Hepatocyte (in vitro differentiated cells): ENCODE results near the gene SLC39A12. TPM values are rescaled to one million over a fixed set of nuclear protein-coding genes. Genes with fewer than 3 reads are reported as not detected.

Source experiments
- DNase-seq: peaks from one replicate; pipeline ENCODE4 v3.0.0-alpha.2; 2016; ENCODE audit warnings: low spot score
- H2AFZ ChIP-seq: fragments of 200-600 bp; sonication (generic); 2 replicates; pipeline ENCODE4 v1.6.0; 2016; ENCODE audit warnings: antibody characterized with exemption, mild to moderate bottlenecking
- H3K27ac ChIP-seq: fragments of 200-600 bp; sonication (generic); 2 replicates; pipeline ENCODE4 v1.5.1; 2016; ENCODE audit warnings: mild to moderate bottlenecking
- H3K27me3 ChIP-seq: fragments of 200-600 bp; sonication (generic); 2 replicates; pipeline ENCODE4 v1.6.1; 2016
- H3K36me3 ChIP-seq: fragments of 200-600 bp; sonication (generic); replicated peaks from 2 replicates; pipeline ENCODE4 v1.5.1; 2016; ENCODE audit warnings: low read depth; ENCODE audit not compliant: insufficient read depth
- H3K4me1 ChIP-seq: fragments of 200-600 bp; sonication (generic); 2 replicates; pipeline ENCODE4 v1.5.1; 2016; ENCODE audit warnings: mild to moderate bottlenecking, moderate library complexity; ENCODE audit not compliant: insufficient read depth
- H3K4me2 ChIP-seq: fragments of 200-600 bp; sonication (generic); 2 replicates; pipeline ENCODE4 v1.6.0; 2016
- H3K4me3 ChIP-seq: fragments of 200-600 bp; sonication (generic); 2 replicates; pipeline ENCODE4 v1.5.1; 2016; ENCODE audit warnings: mild to moderate bottlenecking
- H3K79me2 ChIP-seq: fragments of 200-600 bp; sonication (generic); 2 replicates; pipeline ENCODE4 v1.6.0; 2017; ENCODE audit warnings: mild to moderate bottlenecking
- H3K9me2 ChIP-seq: fragments of 200-600 bp; sonication (generic); replicated peaks from 2 replicates; pipeline ENCODE4 v1.6.0; 2017; ENCODE audit warnings: mild to moderate bottlenecking; ENCODE audit not compliant: insufficient read depth
- H3K9me3 ChIP-seq: fragments of 200-600 bp; sonication (generic); 2 replicates; pipeline ENCODE4 v1.5.1; 2016; ENCODE audit warnings: low read depth, mild to moderate bottlenecking
- H4K20me1 ChIP-seq: fragments of 200-600 bp; sonication (generic); 2 replicates; pipeline ENCODE4 v1.6.0; 2016; ENCODE audit warnings: mild to moderate bottlenecking; ENCODE audit not compliant: insufficient read depth, poor library complexity, severe bottlenecking
- CTCF ChIP-seq: fragments of 200-600 bp; sonication (generic); IDR thresholded peaks from 2 replicates; pipeline ENCODE4 v1.5.1; 2016; ENCODE audit warnings: antibody characterized with exemption, mild to moderate bottlenecking; ENCODE audit not compliant: poor library complexity
- EZH2 ChIP-seq: fragments of 200-600 bp; sonication (generic); IDR thresholded peaks from 2 replicates; pipeline ENCODE4 v1.6.1; 2016; ENCODE audit warnings: antibody characterized with exemption, mild to moderate bottlenecking, borderline replicate concordance
- EZH2phosphoT487 ChIP-seq: fragments of 200-600 bp; sonication (generic); IDR thresholded peaks from one replicate; pipeline ENCODE4 v1.6.1; 2018; ENCODE audit warnings: antibody characterized with exemption, mild to moderate bottlenecking, low read depth, moderate library complexity; ENCODE audit not compliant: unreplicated experiment, severe bottlenecking
- WGBS: methylation state at CpG from one replicate; pipeline ENCODE4 v1.1.6; 2016; ENCODE audit warnings: low lambda C conversion rate; ENCODE audit errors: missing lambda C conversion rate; 5-methylcytosine and 5-hydroxymethylcytosine counted together
- polyA plus RNA-seq: library from polyadenylated mRNA; unstranded; fragments of >200 nt; fragmentation: Nextera tagmentation; extraction: Ambion mirVana; gene quantifications from 2 replicates; pipeline ENCODE4 v1.2.1, GENCODE V29; 2016
- total RNA-seq: library from RNA; depleted of rRNA; stranded (reverse); fragments of >200 nt; gene quantifications from 2 replicates; pipeline ENCODE4 v1.2.3, GENCODE V29; 2014

Gene SLC39A12
- total RNA-seq (not detected in 2 replicates), polyA plus RNA-seq (not detected in 2 replicates)

- Histone ChIP-seq H2AFZ (no peak within 1 kb of the TSS), H3K9me2 (no peaks in the 10 kb centered on the region), H3K27me3 (no peaks in the 10 kb centered on the region), H3K27ac (no peak within 1 kb of the TSS), H3K36me3 (no peaks in the 10 kb centered on the region), H3K4me2 (no peak within 1 kb of the TSS), H3K79me2 (no peaks in the 10 kb centered on the region), H4K20me1 (no peaks in the 10 kb centered on the region), H3K4me1 (no peaks in the 10 kb centered on the region), H3K9me3 (no peaks in the 10 kb centered on the region), H3K4me3 (no peak within 1 kb of the TSS)
- TF ChIP-seq EZH2 (no peak), EZH2phosphoT487 (no peak), CTCF (no peak)
- 31% methylated on average over 3 of the region's 3 CpGs for WGBS
- DNase-seq = peak; percentile 18
These were observed at the start of gene SLC39A12 for GRCh38 chr10:17951868-17952371. Gene SLC39A12, plus strand, starts transcription at chr10:17951918. Its CDS starts 1,359 bp downstream, at chr10:17953277.

GRCh38 chr10:17904564-17904963 is 47.2 kb upstream of the SLC39A12 start:
- 82% methylated on average over 2 of the region's 2 CpGs for WGBS
- Histone ChIP-seq H3K27me3 (no peaks in the 10 kb centered on the region), H3K27ac (no peak overlapping the region), H3K36me3 (no peaks in the 10 kb centered on the region), H3K79me2 (no peaks in the 10 kb centered on the region), H3K4me2 (no peak overlapping the region), H3K9me2 (no peaks in the 10 kb centered on the region), H4K20me1 (no peaks in the 10 kb centered on the region), H3K4me1 (no peaks in the 10 kb centered on the region), H2AFZ (no peak overlapping the region), H3K9me3 (no peaks in the 10 kb centered on the region), H3K4me3 (no peak overlapping the region)
- TF ChIP-seq EZH2 = no peak
- no peak for TF ChIP-seq CTCF
- TF ChIP-seq EZH2phosphoT487 = no peak
- no peak for DNase-seq

- H4K20me1 ChIP-seq = no peaks in the 10 kb centered on the region
- H3K4me2 ChIP-seq = no peak overlapping the region
- no peaks in the 10 kb centered on the region for H3K4me1 ChIP-seq
- H3K4me3 ChIP-seq = no peak overlapping the region
- H3K9me2 ChIP-seq = no peaks in the 10 kb centered on the region
- no peak overlapping the region for H2AFZ ChIP-seq
- TF ChIP-seq EZH2phosphoT487 = no peak
- no peak for TF ChIP-seq EZH2
- TF ChIP-seq CTCF = no peak
- H3K9me3 ChIP-seq = no peaks in the 10 kb centered on the region
- H3K36me3 ChIP-seq = no peaks in the 10 kb centered on the region
- no peak overlapping the region for H3K27ac ChIP-seq
- no peaks in the 10 kb centered on the region for H3K79me2 ChIP-seq
- no peaks in the 10 kb centered on the region for H3K27me3 ChIP-seq
- no peak for DNase-seq
- 86% methylated on average over 3 of the region's 3 CpGs for WGBS
These were observed 46.2 kb upstream of the SLC39A12 start for GRCh38 chr10:17905491-17905890.

GRCh38 chr10:17906002-17906401 is 45.7 kb upstream of the SLC39A12 start:
- no peaks in the 10 kb centered on the region for H3K27me3 ChIP-seq
- no peaks in the 10 kb centered on the region for H3K36me3 ChIP-seq
- H3K9me2 ChIP-seq = no peaks in the 10 kb centered on the region
- H3K4me3 ChIP-seq = no peak overlapping the region
- no peak overlapping the region for H3K27ac ChIP-seq
- H3K9me3 ChIP-seq = no peaks in the 10 kb centered on the region
- TF ChIP-seq EZH2 (no peak), EZH2phosphoT487 (no peak)
- no peak overlapping the region for H3K4me2 ChIP-seq
- no peaks in the 10 kb centered on the region for H4K20me1 ChIP-seq
- no peaks in the 10 kb centered on the region for H3K4me1 ChIP-seq
- no peak overlapping the region for H2AFZ ChIP-seq
- no peak for DNase-seq
- 47% methylated on average over 1 of the region's 1 CpG for WGBS
- H3K79me2 ChIP-seq = no peaks in the 10 kb centered on the region
